GM21619 (cell line): ENCODE results near the gene LRRN4CL.
A peak's percentile ranks its signal among the peaks of the same experiment; 100 is the strongest.
"Not testable (repeated sequence)": the region's sequence is repeated elsewhere in the genome, so short reads cannot be mapped to it uniquely, and the experiment has no call there.

Source experiments
- ATAC-seq: cut with Tn5 transposase; IDR thresholded peaks from one replicate; pipeline ENCODE4 v1.9.1; 2021; ENCODE audit not compliant: unreplicated experiment

The LRRN4CL gene

DNA sequence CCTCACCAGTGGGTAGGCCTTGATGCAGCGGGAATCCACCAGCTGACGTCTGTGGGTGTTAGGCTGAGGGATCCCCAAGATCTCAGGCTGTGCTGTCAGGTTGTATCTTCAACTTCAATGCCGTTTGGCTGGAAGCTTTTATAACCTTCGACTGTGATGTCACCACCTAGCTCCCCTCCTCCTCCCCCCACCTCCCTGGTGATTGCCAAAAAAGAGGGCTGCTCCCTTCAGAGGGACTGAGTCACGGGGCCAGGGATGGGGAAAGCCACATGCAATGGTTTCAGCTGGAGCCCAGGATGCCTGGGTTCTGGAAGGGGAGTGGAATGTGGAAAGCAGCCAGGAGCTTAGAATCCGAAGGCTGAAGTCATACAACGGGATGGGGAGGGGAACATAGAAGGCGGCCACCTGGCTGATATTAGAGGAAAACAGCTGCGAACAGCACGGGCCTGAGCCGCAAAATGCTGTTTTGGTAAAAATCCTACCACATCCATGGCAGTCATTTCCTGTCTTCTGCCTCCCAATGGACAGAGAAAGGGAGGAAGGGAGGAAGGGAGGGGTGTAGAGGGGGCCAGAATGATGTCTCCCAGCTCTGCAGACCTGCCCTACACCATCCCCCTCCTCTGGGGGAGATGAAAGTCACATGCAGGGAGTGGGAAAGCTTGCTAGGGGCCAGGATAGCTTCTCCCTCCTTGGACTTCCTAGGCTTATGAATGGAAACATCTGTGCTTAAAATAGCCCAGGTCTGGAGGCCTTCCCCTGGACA lies at the start of gene LRRN4CL:
Gene LRRN4CL, minus strand, starts transcription at position 110 of the 763 bp plus-strand sequence. CDS start 1,022 bp downstream, outside the sequence.
- no peak for ATAC-seq

DNA sequence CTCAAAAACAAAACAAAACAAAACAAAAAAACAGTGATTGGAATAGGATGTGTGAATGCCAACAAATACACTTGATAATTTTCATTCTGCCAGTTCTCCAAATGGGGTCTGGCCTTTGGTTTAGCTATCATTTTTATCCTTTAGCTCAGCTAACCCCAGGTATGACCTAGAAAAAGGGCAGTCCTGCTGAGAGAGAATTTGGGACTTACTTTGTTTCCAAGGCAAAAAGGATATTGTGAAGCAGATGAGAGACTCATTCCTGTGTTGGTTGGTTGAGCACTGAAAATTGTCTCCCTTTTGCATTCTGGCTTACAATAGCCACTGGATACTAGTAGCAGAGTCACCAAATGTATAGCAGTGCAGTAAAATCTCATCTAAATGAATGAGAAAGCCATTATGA lies 47.9 kb upstream of the LRRN4CL start:
- no peak for ATAC-seq

DNA sequence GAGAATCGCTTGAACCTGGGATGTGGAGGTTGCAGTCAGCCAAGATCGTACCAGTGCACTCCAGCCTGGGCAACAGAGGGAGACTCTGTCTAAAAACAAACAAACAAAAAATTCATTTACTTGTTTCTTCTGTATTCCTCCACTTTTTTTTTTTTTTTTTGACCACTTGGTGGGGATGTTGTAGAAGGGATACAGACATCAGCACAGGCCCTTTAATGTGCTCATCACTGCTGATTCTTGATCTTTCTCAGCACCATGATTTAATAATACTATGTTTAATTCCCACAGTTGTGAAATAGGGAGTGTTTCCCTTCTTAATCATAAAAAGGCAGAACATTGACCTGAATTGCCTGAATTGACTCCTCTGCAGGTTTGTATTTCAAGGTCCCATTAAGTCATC lies 43.5 kb upstream of the LRRN4CL start:
- no peak for ATAC-seq

DNA sequence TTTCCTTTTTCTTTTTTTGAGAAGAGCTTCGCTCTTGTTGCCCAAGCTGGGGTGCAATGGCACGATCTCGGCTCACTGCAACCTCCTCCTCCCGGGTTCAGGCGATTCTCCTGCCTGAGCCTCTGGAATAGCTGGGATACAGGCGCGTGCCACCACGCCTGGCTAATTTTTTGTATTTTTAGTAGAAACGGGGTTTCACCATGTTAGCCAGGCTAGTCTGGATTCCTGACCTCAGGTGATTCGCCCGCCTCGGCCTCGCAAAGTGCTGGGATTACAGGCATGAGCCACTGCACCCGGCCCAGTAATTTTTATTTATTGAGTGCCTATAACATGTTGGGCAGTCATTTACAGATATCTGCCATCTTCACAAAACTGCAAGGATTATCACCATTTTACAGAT lies 40.7 kb upstream of the LRRN4CL start:
- not testable (repeated sequence) for ATAC-seq

DNA sequence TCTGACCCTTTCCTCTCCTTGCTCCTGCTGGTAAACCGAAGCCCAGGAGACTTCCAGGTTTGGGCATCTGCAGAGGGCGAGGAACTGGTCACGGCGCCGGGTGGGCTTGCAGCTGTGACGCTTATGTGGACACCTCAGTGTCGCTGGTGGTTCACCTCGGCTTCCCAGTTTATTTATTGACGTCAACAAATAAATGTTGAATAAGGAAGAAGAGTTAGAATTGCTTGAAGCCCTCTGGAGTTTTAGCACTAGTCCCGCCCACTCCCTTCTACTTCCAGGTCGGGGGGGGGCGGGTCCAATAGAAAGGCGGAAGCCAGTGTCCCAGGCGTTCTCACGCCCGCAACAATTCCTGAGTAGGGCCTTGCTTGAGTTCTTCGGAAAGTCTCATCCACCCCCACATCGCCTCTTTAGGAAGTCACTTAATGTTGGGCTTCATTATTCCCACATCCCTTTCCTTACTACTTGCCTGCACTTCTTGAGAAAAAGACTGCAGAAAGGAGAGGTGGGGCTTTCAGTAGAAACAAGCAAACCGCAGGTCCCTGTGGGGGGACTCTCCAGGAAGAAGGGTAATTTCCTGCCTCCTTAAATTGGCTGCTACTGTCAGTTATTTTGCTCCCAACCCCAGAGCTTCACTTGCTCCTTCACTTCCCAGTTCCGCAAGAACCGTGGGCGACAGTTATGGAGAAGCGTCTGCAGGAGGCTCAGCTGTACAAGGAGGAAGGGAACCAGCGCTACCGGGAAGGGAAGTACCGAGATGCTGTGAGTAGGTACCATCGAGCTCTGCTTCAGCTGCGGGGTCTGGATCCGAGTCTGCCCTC lies 39.0 kb upstream of the LRRN4CL start, which contains the start of gene TTC9C:
Gene TTC9C, plus strand, starts transcription at position 316 of the 818 bp plus-strand sequence. Its CDS starts 363 bp downstream, at position 679.
- ATAC-seq: peak; percentile 19

DNA sequence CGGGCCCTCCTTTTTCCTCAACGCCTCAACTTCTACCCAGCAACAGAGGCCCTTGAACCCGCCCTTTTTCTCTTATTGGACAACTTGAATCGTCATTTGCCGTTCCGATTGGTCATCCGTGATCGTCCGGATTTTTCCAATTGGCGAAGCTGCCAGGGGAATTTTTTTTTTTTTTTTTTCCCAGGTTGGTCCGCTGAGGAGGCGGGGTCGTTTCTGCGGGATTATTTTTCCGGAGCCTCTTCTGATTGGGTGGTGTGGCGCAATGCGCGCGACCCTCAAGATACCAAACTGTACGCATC lies 38.5 kb upstream of the LRRN4CL start:
- ATAC-seq: peak; percentile 39

DNA sequence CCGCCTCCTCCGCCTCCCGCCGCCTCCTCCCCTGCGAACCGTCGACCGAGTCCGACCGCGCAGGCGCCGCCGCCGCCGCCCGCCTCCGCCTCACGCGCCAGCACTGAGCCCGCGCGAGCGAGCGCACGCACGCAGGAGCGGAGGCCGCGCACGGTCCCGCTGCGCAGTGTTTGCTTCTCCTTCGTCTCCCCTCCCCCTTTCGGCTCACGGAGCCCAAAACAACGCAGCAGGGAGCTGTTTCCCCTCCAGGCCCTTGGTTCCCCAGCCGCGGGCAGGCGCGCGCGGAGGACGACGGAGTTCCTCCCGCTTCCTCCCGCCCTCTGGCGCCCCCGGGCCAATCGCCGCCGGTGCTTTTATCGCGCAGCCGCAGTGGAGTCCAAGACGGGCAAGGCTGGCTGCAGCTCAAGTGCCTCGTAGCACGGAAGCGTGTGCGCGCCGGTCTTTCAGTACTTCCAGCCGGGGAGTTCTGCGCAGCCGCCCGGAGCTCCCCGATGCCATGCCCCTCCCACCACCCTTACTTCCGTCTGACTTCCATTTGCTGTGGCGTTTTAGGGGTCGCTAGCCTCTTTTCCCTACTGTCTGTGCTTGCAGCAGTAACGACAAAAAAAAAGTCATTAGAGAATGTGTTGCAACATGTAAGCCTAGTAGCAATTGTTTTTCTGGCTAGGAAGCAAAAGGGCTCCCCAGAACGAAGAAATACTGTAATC lies 38.0 kb upstream of the LRRN4CL start, which contains the start of gene HNRNPUL2:
Gene HNRNPUL2, minus strand, starts transcription at position 293 of the 707 bp plus-strand sequence. CDS start 301 bp downstream, outside the sequence.
- ATAC-seq: peak; percentile 65

DNA sequence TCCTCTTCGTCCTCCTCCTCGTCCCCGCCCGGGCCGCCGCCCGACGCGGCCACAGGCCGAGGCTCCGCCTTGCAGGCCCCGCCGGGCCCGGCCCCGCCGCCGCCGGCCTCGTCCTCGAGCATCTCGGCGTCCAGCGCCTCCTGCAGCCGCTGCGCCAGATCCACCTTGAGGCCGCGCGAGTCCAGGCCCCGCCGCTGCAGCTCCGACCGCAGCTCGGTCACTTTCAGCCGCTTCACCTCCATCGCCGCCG lies 37.5 kb upstream of the LRRN4CL start:
- no peak for ATAC-seq

DNA sequence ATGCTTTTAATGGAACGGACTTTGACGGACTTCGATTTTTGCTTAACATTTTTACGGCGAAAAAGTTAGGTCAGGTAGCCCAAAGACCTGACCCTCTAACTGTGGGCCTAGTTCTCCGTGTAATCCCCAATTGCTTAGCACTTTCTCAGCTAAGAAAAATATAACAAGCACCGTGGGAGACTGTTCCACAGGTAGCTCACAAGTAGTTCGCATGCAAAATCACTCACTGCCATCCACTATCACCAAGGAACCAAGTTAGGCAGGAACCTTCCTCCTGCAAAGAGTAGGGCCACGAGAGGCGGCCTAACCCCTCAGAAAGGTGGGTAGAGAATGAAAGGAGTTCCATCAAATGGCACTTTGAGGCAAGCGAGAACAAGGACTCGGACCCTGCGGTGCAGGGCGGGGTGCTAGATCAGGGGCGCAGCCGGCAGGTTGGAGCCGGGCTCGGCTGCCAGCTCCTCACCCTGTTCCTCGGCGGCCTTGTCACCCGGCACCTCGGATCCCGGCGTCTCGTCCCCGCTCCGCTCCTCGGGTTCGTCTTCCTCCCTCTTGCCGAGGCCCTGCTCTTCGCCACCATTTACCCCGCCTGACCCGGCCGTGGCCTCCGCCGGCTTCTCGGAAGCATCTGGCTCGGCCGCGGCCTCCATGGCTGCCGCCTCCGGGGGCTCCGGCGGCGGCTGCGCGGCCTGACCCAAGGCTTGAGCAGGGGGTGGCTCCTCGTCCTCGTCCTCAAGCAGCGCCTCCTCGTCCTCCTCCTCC lies 37.0 kb upstream of the LRRN4CL start:
- no peak for ATAC-seq

DNA sequence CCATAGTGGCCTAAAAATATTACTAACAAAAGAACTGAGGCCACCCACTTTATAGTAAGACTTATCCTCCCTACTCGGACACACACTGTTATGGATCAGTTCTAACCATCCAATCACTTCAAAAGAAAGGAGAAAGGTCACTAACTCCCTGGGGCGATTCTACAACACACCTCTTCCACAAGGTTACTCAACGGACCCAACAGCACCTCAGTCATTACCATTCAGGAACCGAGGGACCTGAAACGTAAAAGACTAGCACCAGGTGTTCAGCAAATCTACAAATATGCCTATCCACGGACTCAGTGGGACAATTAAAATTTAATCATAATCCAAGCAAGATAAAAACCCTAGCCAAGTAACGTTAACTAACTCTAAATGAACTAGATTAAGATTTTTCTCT lies 36.3 kb upstream of the LRRN4CL start:
- no peak for ATAC-seq

DNA sequence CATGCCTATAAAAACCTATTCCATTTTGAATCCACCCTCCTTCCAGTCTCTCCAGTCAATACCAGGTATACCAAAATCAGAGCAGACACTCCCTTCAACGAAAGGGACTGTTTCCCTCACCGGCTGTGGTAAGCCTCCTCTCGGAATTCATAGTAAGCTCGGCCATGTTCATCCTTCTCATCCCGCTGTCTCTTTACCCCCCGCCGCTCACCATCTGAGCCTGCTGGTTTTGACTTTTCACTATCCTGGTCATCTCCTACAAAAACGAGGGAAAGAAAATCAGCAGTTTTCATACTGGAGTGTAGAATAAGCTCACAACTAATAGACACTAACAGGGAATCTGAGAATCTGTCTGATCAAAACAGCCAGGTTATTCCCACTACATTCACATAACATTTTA lies 34.8 kb upstream of the LRRN4CL start:
- no peak for ATAC-seq

DNA sequence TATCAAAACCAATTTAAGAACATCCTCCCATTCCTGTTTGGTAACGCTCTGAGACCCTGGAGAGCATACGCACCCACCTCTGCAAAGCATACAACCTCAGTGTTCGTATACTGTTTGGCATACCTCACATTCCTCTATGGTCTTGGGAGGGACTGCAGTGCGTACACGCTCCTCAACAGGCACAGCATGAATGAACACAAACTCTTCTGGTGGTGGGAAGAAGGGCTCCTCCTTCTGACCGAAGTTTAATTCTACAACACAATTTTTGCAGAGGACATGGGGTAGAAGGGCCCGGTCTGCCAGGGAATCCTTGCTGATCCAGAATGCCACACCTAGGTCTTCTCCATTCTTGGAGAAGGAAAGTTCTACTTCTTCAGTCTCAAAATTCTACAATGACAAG lies 32.7 kb upstream of the LRRN4CL start:
- no peak for ATAC-seq

DNA sequence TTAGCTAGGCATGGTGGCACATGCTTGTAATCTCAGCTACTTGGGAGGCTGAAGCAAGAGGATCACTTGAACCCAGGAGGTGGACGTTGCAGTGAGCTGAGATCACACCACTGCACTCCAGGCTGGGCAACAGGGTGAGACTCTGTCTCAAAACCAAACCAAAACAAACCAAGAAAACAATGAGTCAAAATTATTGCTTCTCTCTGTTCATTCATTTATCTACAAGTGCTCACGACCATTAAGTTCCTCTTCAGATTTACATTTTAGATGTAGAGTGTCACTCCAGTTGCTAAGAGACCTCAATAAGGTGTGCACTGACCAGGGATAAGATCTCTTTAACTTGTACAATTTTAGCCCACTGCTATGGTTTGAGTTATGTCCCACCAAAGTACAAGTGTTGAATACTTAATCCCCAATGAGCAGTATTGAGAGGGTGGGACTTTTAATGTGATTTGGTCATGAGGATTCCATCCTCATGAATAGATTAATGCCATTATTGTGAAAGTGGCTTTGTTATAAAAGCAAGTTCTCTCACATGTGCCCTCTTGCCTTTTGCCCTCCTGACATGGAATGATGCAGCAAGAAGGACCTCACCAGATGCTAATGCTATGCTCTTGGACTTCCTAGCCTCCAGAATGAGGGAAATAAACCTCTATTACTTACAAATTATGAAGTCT lies 30.1 kb upstream of the LRRN4CL start:
- ATAC-seq: no peak

DNA sequence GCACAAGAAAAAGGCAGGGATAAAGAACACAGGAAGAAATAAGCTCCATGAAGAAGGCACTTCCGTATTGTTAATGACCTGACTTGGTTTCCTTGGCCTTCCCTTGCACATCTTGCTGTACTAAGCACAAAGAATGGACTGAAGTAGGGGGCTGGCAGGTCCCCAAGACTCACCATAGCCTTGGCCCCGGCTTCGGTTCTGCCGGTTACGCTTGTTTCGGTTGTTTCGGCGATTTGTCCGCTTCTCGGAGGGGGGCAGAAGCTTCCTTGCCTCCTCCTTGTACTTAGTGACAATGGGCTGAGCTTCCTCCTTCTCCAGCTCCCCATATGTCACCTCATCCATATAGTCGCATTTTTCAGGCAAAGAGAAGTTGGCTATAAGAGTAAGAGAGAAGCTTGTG lies 27.5 kb upstream of the LRRN4CL start:
- ATAC-seq: no peak

DNA sequence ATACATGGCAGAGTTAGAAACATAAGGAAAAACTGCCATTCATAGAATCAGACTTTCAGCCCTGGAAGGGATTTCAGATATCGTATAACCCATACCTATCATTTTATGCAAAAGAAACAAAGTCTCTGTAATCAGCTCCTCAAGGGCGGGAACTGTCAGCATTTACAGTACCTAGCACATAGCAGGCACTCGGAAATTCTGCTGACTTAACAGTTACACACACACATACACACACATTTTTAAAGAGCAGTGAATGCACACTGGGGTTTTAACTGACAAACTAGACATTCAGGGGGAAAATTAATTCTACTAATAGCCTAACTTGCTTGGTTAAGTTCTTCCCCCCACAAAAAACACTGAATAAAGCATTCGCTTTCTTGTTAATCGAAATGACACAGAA lies 26.9 kb upstream of the LRRN4CL start:
- no peak for ATAC-seq

DNA sequence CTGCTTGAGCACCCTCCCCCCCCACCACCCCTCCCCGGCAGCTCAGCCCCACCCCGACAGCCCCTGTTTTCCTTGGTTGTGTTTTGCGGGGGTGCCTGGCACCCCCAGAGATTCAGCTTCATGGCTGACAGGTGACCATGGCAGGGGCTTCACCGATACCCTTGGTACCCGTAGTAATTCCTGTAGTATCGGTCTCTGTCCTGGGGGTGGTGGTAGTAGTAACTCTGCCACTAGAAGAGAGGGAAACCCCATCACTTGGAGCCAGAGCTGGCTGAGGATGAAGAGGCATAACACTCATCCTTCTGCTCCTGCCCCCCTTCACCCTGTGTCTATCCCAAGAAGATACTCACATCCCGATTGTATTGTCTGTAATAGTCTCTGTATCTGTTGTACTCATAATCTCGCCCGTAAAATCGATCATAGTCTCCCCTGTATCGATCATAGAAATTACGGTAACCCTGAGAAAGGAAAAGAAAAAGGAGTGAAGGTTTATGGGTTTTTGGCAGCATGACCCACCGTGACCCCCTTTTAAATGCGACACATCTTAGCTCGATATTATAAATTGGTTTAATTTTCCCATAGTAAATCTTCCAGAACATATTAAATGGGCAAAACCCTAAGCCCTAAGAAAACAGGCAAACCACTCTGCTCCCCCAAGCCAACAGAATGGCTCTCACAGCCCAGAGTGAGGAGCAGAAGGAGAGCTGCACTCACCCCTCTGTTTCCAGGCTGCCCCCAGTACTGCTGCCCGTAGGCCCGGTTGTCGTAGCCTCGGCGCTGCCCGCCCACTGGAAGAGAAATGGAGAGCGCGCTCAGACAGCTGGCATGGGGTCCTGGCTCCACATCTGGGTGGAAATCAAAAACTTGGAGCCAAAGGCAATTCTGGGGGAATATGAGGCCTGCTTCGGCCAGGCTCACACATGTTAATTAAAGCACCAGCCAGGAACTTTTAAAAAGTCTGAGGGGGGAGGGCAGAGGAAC lies 26.1 kb upstream of the LRRN4CL start:
- no peak for ATAC-seq

DNA sequence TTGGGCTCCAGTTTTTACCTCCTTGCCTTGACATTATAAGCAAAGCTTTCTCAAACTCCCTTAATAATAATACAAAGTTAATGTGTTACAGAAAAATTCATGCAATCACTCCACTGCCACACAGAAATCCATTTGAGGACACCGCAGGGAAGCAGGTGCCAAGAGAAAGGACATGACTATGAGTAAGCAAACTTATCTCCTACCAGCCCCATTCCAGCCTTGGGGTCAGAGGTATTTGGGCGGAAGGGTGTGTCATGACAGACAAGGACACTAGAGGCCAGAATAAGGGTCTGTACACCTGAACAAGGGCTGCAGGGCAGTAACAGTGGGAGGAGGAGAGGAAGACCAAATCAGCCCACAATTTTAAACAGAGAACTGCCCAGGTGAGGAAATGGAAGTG lies 24.0 kb upstream of the LRRN4CL start:
- no peak for ATAC-seq

DNA sequence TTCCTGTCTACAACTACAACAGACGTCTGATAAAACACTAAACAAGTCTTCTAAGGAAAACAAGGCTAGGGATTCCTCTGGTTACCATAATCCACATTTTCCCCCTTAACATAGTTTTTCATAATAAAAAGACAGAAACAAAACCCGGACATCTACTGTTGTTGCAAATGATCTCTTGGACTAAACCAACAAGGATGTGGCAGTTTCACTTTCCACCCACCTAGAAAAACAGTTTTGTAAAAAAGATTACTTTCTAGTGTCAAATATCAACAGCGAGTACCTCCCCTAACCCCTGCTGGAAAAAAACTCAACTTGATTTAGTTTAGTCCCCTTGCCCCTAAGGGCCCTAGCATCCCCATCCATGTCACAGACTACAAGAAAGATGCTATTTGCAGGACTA lies 23.5 kb upstream of the LRRN4CL start:
- no peak for ATAC-seq

DNA sequence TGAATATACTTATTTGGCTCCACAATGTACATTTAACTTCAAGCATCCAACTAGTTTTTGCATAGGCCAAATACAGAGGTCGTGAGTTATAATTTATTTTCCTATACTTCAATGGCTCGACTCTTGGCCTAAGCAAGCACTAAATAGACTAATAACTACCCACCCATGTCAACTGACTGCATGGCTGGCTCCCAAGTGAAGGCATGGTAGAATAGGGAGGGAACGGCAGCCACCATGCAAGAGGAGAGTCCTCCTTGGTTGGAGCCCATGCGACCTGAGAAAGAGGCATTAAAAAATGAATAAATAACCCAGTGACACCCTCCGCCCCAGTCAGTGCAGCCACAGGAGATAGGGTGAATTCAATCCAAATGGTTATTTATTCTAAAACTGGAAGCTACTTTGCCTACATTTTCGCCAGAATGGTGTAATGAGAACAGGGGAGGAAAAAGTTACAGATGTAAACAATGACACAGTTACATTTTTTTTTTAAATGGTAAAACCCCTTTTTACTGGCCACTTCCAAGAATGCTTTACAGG lies 23.0 kb upstream of the LRRN4CL start:
- ATAC-seq: no peak
